Transverse colon (tissue), 4 donors: ENCODE results near the gene NEDD4L. TPM values are rescaled to one million over a fixed set of nuclear protein-coding genes. Genes with fewer than 3 reads are reported as not detected.

ENCODE experiments used
- DNase-seq: peaks from one replicate; pipeline ENCODE4 v3.0.0-alpha.2; 2019
- H3K27ac ChIP-seq, 4 donors: fragments of 200-600 bp; sonication (generic); 2 replicates each; pipeline ENCODE4 v1.5.1; 2016 to 2018; ENCODE audit warnings: inconsistent platforms in 4 of 4
- H3K27me3 ChIP-seq: fragments of 200-600 bp; sonication (generic); 2 replicates; pipeline ENCODE4 v1.5.1; 2017; ENCODE audit warnings: inconsistent platforms
- H3K36me3 ChIP-seq, 4 donors: fragments of 200-600 bp; sonication (generic); 2 replicates each; pipeline ENCODE4 v1.5.1; 2017 to 2019; ENCODE audit warnings: inconsistent platforms in 4 of 4
- H3K4me1 ChIP-seq, 4 donors: fragments of 200-600 bp; sonication (generic); 2 replicates each; pipeline ENCODE4 v1.5.1; 2017 to 2020; ENCODE audit warnings: inconsistent platforms in 4 of 4
- H3K4me3 ChIP-seq, 4 donors: fragments of 200-600 bp; sonication (generic); 1 replicate in 1 of 4; 2 replicates in 3 of 4; pipeline versions ENCODE4 v1.5.1 to v1.6.1; 2017 to 2019; ENCODE audit warnings: inconsistent platforms in 4 of 4
- H3K9me3 ChIP-seq, 2 donors: fragments of 200-600 bp; sonication (generic); 2 replicates each; pipeline ENCODE4 v1.5.1; 2017 to 2019; ENCODE audit warnings: inconsistent platforms in 2 of 2
- EP300 ChIP-seq: sonication (generic); formaldehyde crosslinking; IDR thresholded peaks from one replicate; pipeline ENCODE4 v1.6.1; 2017; ENCODE audit warnings: antibody characterized with exemption, low read depth
- POLR2A ChIP-seq: fragments of 450-650 bp; IDR thresholded peaks from one replicate; pipeline ENCODE4 v1.6.1; 2016; ENCODE audit warnings: antibody characterized with exemption, mild to moderate bottlenecking, moderate library complexity
- POLR2AphosphoS5 ChIP-seq, 3 donors: sonication (generic); formaldehyde crosslinking; IDR thresholded peaks; one replicate each; pipeline ENCODE4 v1.6.1; 2016; ENCODE audit warnings: antibody characterized with exemption in 3 of 3
- WGBS, 2 donors: methylation state at CpG; one replicate each; pipeline ENCODE4 v1.1.5; 2018; ENCODE audit warnings: low coverage in 1 of 2; 5-methylcytosine and 5-hydroxymethylcytosine counted together
- in situ Hi-C, 4 donors: fragments of 200-750 bp; cut with MboI; loops; one replicate each; pipeline versions ENCODE4 v1.15.0 to v1.15.1; 2017; ENCODE audit warnings: low sequenced_read_pairs in 3 of 4, low pct_ligation_motif_present in 1 of 4, low pct_unique_long_range_greater_than_20kb in 1 of 4
- intact Hi-C: fragments of 100-400 bp; cut with DNase I; formaldehyde crosslinking; loops from one replicate; pipeline ENCODE4 v1.15.1; 2023; ENCODE audit warnings: low total_unique reads
- total RNA-seq, 4 donors: library from RNA; depleted of rRNA; stranded (reverse); fragments of >200 nt; gene quantifications; one replicate each; pipeline ENCODE4 v1.1.0, GENCODE V29; 2016
- TF ChIP-seq, protein P1 (sequence below), 5 experiments: fragments of 200-600 bp in 3 of 5; fragments of 450-650 bp in 2 of 5; sonication (generic) in 3 of 5; IDR thresholded peaks; 1 replicate in 2 of 5; 2 replicates in 3 of 5; pipeline ENCODE4 v1.5.1; 2016 to 2017; ENCODE audit warnings: antibody characterized with exemption in 5 of 5, inconsistent platforms in 3 of 5, mild to moderate bottlenecking in 2 of 5, moderate library complexity in 1 of 5

Gene NEDD4L
- total RNA-seq, 4 donors from 2014 or later = 217 to 773 (median 305) TPM

- Histone ChIP-seq H3K9me3 (no peaks in the 10 kb centered on the region), H3K27me3 (no peaks in the 10 kb centered on the region), H3K36me3 (no peaks in the 10 kb centered on the region), H3K4me3 (no peak overlapping the region), H3K27ac (no peak overlapping the region), H3K4me1 (peaks cover 0 to 3% (median 0%) of the 10 kb centered on the region in 4 donors)
- intact Hi-C loops = no loop called here
- DNase-seq = no peak
- WGBS, 2 donors = 72 to 74% methylated on average over 8 of the region's 8 CpGs
- TF ChIP-seq POLR2A = no peak
- in situ Hi-C loops = loop anchor here in 2 of 4 donors (5.0 to 10.0 kb wide), 2 partner anchors 61 to 63 kb away; no protein-coding TSS in a partner anchor
Measured at GRCh38 chr18:58054041-58054781, 10.2 kb downstream of the NEDD4L start.

DNA sequence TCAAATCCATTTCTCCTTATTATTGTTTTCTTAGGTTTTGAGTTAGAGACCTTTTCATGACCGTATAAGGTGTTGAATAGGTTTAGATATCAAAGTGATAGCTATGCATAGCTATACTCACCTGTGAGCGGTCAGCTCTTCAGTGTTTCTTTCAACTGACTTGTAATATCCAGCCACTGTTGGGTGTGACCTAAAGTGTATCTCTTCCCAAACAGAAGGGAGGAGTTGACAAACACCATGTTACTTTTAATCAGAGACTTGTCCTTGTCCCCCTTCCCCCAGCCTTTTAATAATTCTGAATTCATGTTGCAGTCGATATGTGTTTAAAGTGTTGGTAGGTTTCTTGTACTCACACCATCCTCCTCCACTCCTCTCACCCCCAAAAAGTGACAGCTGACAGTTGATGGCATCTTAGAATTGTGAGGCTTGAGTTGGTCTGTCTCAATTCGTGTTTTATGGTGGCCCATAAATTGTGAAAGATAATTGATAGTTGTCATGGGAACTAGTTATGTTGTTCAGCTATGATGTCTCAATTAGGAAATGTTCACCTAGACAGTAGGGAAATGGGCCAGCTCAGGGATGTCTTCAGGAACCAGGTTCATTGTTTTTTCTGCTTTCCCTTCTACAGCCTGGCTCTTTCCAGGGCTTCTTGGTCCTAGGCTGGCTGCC is 12.0 kb downstream of the NEDD4L start:
- in situ Hi-C loops = loop anchor here in 1 of 4 donors (10.0 kb wide), 1 partner anchor 59 kb away; no protein-coding TSS in a partner anchor
- intact Hi-C loops = no loop called here
- H3K27ac ChIP-seq = no peak overlapping the region
- H3K9me3 ChIP-seq = no peaks in the 10 kb centered on the region
- DNase-seq = no peak
- 84 to 85% methylated on average over 4 of the region's 4 CpGs for WGBS, 2 donors
- no peak overlapping the region for H3K4me3 ChIP-seq
- peaks cover 0 to 3% (median 0%) of the 10 kb centered on the region in 4 donors for H3K4me1 ChIP-seq
- no peak for TF ChIP-seq POLR2AphosphoS5 (IDR thresholded peaks at IDR 0.05)
- no peak for TF ChIP-seq POLR2A
- TF ChIP-seq EP300 = no peak
- TF ChIP-seq, protein P1, sequence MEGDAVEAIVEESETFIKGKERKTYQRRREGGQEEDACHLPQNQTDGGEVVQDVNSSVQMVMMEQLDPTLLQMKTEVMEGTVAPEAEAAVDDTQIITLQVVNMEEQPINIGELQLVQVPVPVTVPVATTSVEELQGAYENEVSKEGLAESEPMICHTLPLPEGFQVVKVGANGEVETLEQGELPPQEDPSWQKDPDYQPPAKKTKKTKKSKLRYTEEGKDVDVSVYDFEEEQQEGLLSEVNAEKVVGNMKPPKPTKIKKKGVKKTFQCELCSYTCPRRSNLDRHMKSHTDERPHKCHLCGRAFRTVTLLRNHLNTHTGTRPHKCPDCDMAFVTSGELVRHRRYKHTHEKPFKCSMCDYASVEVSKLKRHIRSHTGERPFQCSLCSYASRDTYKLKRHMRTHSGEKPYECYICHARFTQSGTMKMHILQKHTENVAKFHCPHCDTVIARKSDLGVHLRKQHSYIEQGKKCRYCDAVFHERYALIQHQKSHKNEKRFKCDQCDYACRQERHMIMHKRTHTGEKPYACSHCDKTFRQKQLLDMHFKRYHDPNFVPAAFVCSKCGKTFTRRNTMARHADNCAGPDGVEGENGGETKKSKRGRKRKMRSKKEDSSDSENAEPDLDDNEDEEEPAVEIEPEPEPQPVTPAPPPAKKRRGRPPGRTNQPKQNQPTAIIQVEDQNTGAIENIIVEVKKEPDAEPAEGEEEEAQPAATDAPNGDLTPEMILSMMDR (IDR thresholded peaks at IDR 0.05) = no peak
- H3K27me3 ChIP-seq = no peaks in the 10 kb centered on the region
- no peaks in the 10 kb centered on the region for H3K36me3 ChIP-seq

DNA sequence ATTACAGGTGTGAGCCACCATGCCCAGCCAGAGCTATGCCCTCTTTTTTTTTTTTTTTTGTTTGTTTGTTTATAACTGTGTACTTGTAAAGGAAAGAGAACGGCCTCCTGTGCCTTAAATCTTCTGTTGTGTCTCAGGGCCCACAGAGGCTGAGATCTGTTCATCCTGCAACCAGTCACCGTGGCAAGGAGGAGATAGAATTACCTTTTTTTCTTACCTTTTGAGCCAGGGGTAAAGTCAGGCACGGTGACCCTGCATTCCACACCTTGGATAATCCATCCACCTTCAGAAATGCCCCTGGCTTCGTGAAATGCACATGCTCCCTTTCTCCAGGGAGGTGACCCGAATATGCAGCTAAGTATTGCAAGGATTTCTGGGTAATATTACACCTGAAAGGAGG is 12.8 kb downstream of the NEDD4L start:
- 88 to 100% methylated on average over 2 to 5 of the region's 5 CpGs for WGBS, 2 donors
- Histone ChIP-seq H3K4me3 (no peak overlapping the region), H3K36me3 (no peaks in the 10 kb centered on the region), H3K4me1 (no peaks in the 10 kb centered on the region), H3K9me3 (no peaks in the 10 kb centered on the region), H3K27ac (no peak overlapping the region), H3K27me3 (no peaks in the 10 kb centered on the region)
- intact Hi-C loops = no loop called here
- TF ChIP-seq POLR2AphosphoS5 (IDR thresholded peaks at IDR 0.05) = no peak
- no peak for DNase-seq
- in situ Hi-C loops = loop anchor here in 1 of 4 donors (10.0 kb wide), 1 partner anchor 58 kb away; no protein-coding TSS in a partner anchor

- Histone ChIP-seq H3K4me1 (no peaks in the 10 kb centered on the region), H3K4me3 (no peak overlapping the region), H3K27me3 (no peaks in the 10 kb centered on the region), H3K9me3 (no peaks in the 10 kb centered on the region), H3K36me3 (no peaks in the 10 kb centered on the region), H3K27ac (no peak overlapping the region)
- no peak for TF ChIP-seq POLR2A
- no peak for TF ChIP-seq EP300
- TF ChIP-seq POLR2AphosphoS5 (IDR thresholded peaks at IDR 0.05) = no peak
- TF ChIP-seq, protein P1 (IDR thresholded peaks at IDR 0.05) = no peak
- in situ Hi-C loops = loop anchor here in 1 of 4 donors (10.0 kb wide), 1 partner anchor 57 kb away; no protein-coding TSS in a partner anchor
- WGBS, 2 donors = 73% methylated on average over 4 of the region's 4 CpGs; no CpG with 5 or more reads in 1 of the 2 donors
- DNase-seq = no peak
- intact Hi-C loops = no loop called here
Measured at GRCh38 chr18:58057291-58057965, 13.4 kb downstream of the NEDD4L start.

GRCh38 chr18:58058720-58059119 is 14.7 kb downstream of the NEDD4L start:
- no peaks in the 10 kb centered on the region for H3K4me1 ChIP-seq
- no peak overlapping the region for H3K27ac ChIP-seq
- intact Hi-C loops (no loop called here), in situ Hi-C loops (loop anchor here in 1 of 4 donors (10.0 kb wide), 1 partner anchor 56 kb away; no protein-coding TSS in a partner anchor)
- DNase-seq = no peak
- H3K27me3 ChIP-seq = no peaks in the 10 kb centered on the region
- no peak overlapping the region for H3K4me3 ChIP-seq
- no peaks in the 10 kb centered on the region for H3K9me3 ChIP-seq
- TF ChIP-seq POLR2A (no peak), POLR2AphosphoS5 (IDR thresholded peaks at IDR 0.05) (no peak), EP300 (no peak)
- TF ChIP-seq, protein P1 (IDR thresholded peaks at IDR 0.05) = no peak
- WGBS, 2 donors = 25 to 26% methylated on average over 3 of the region's 3 CpGs
- no peaks in the 10 kb centered on the region for H3K36me3 ChIP-seq
